Parathyroid adenoma (tissue), 2 donors: ENCODE data around the gene CACNB2.

Source experiments
- H2AFZ ChIP-seq: fragments of 300-600 bp; sonication (generic); one replicate; pipeline ENCODE4 v1.7.0; 2017; ENCODE audit warnings: antibody characterized with exemption, mild to moderate bottlenecking
- H3K27ac ChIP-seq: fragments of 300-600 bp; sonication (generic); one replicate; pipeline ENCODE4 v1.7.0; 2017
- H3K27me3 ChIP-seq: fragments of 300-600 bp; sonication (generic); one replicate; pipeline ENCODE4 v1.7.0; 2017; ENCODE audit warnings: low read length; ENCODE audit not compliant: control insufficient read depth, insufficient read depth
- H3K36me3 ChIP-seq: fragments of 300-600 bp; sonication (generic); one replicate; pipeline ENCODE4 v1.7.0; 2017; ENCODE audit warnings: low read length; ENCODE audit not compliant: control insufficient read depth, insufficient read depth
- H3K4me1 ChIP-seq: fragments of 300-600 bp; sonication (generic); one replicate; pipeline ENCODE4 v1.7.0; 2017; ENCODE audit warnings: control low read depth
- H3K4me2 ChIP-seq: fragments of 300-600 bp; sonication (generic); one replicate; pipeline ENCODE4 v1.7.0; 2017; ENCODE audit warnings: low read length
- H3K4me3 ChIP-seq: fragments of 300-600 bp; sonication (generic); one replicate; pipeline ENCODE4 v1.7.0; 2017; ENCODE audit warnings: low read depth, low read length
- H3K79me2 ChIP-seq: fragments of 300-600 bp; sonication (generic); one replicate; pipeline ENCODE4 v1.7.0; 2017; ENCODE audit warnings: control low read depth
- H3K9ac ChIP-seq: fragments of 300-600 bp; sonication (generic); one replicate; pipeline ENCODE4 v1.7.0; 2017; ENCODE audit warnings: mild to moderate bottlenecking
- H3K9me3 ChIP-seq: fragments of 300-600 bp; sonication (generic); one replicate; pipeline ENCODE4 v1.7.0; 2017; ENCODE audit warnings: low read length; ENCODE audit not compliant: control insufficient read depth
- TF ChIP-seq, protein P1 (sequence below): fragments of 300-600 bp; sonication (generic); IDR thresholded peaks from one replicate; pipeline ENCODE4 v1.7.0; 2017; ENCODE audit warnings: antibody characterized with exemption, mild to moderate bottlenecking
- donor health status: primary hyperparathyroidism.

CACNB2 gene

DNA sequence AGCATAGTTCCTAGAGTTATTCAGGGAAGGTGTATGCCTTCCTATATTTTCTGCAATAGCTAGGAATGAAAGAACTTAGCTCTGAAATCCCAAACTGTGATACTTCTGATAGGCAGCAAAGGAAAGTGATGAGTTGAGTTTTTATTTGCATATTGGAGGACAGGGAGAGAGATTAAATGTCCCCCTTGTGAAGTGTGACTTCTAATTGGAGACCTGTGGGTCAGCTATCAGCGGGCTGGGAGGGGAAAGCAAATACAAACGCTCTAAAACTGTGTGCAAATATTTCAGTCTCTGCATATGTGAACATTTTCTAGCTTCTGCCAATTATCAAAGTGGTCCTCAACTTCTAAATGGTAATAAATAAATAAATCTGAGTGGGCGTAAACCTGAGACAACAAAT, 203.3 kb downstream of the CACNB2 start:
- Histone ChIP-seq H2AFZ (no peak overlapping the region), H3K79me2 (no peaks in the 10 kb centered on the region), H3K36me3 (no peaks in the 10 kb centered on the region), H3K4me1 (no peaks in the 10 kb centered on the region), H3K27me3 (no peaks in the 10 kb centered on the region), H3K27ac (no peak overlapping the region), H3K4me3 (no peak overlapping the region), H3K9me3 (no peaks in the 10 kb centered on the region), H3K9ac (no peak overlapping the region), H3K4me2 (no peak overlapping the region)
- TF ChIP-seq, protein P1, sequence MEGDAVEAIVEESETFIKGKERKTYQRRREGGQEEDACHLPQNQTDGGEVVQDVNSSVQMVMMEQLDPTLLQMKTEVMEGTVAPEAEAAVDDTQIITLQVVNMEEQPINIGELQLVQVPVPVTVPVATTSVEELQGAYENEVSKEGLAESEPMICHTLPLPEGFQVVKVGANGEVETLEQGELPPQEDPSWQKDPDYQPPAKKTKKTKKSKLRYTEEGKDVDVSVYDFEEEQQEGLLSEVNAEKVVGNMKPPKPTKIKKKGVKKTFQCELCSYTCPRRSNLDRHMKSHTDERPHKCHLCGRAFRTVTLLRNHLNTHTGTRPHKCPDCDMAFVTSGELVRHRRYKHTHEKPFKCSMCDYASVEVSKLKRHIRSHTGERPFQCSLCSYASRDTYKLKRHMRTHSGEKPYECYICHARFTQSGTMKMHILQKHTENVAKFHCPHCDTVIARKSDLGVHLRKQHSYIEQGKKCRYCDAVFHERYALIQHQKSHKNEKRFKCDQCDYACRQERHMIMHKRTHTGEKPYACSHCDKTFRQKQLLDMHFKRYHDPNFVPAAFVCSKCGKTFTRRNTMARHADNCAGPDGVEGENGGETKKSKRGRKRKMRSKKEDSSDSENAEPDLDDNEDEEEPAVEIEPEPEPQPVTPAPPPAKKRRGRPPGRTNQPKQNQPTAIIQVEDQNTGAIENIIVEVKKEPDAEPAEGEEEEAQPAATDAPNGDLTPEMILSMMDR, result no peak

DNA sequence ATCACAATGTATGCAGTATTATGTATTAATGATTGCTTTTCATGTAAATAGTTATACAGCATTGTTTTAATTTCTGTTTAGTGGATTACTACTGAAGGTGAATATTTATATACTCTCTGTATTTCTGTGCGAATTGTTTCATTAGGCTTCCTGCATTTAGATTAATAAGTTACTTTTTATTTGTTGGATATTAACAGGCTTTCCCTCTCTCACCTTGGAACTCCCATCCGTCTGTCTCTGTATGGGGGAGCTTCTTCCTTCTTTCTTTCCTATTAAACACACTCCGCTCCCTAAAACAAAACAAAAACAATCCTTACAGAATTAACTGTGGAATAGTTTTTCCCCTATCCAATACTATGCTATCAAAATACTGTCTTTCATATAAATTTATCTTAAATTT, 205.1 kb downstream of the CACNB2 start:
- no peak overlapping the region for H3K27ac ChIP-seq
- H3K4me3 ChIP-seq, result no peak overlapping the region
- no peaks in the 10 kb centered on the region for H3K79me2 ChIP-seq
- no peaks in the 10 kb centered on the region for H3K9me3 ChIP-seq
- H3K4me2 ChIP-seq, result no peak overlapping the region
- H2AFZ ChIP-seq, result no peak overlapping the region
- no peaks in the 10 kb centered on the region for H3K27me3 ChIP-seq
- no peak overlapping the region for H3K9ac ChIP-seq
- H3K4me1 ChIP-seq, result no peaks in the 10 kb centered on the region
- no peaks in the 10 kb centered on the region for H3K36me3 ChIP-seq
- TF ChIP-seq, protein P1, result no peak

DNA sequence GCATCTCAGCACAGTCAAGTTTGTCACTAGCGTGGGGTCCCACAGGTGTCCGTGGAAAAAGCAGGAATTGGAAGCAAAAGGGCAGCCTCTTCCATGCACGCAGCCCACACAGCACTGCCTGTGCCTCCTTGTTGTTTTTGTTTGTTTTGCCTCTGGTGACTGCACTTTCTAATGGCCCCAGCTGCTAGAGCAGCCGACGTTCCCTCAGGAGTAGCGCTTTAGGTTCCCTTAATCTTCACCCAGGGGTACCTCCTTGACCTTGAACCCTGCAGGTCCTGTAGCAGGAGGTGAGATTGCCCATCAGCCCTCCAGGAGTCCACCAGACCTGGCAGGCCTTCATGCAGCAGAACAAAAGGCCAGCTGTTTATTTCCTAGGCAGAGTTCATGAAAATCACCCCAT, 210.1 kb downstream of the CACNB2 start:
- no peak overlapping the region for H3K27ac ChIP-seq
- H3K4me2 ChIP-seq, result no peak overlapping the region
- no peaks in the 10 kb centered on the region for H3K36me3 ChIP-seq
- no peaks in the 10 kb centered on the region for H3K79me2 ChIP-seq
- no peaks in the 10 kb centered on the region for H3K27me3 ChIP-seq
- H3K9ac ChIP-seq, result no peak overlapping the region
- H3K4me1 ChIP-seq, result no peaks in the 10 kb centered on the region
- no peak overlapping the region for H3K4me3 ChIP-seq
- TF ChIP-seq, protein P1, result no peak
- no peaks in the 10 kb centered on the region for H3K9me3 ChIP-seq
- no peak overlapping the region for H2AFZ ChIP-seq

DNA sequence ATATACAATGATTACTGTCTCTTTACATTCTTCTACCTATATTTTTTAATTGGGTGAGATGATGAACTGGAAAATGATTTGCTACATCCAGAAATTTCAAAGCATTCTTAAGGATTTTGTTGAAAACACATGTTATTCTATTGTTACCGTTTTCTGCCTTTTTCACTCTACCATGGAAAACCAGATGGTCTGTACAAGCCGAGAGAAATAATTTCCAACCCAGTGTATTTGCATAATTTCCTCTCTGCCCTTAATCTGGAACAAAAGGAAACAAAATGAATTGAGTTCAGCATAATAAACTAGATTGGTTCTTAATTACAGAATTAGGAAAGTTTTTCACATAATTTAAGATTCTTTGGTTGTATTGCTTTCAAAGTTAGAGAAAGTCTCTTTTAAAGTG, 211.2 kb downstream of the CACNB2 start:
- no peaks in the 10 kb centered on the region for H3K79me2 ChIP-seq
- TF ChIP-seq, protein P1, result no peak
- H3K9ac ChIP-seq, result no peak overlapping the region
- no peaks in the 10 kb centered on the region for H3K9me3 ChIP-seq
- no peaks in the 10 kb centered on the region for H3K36me3 ChIP-seq
- H3K4me3 ChIP-seq, result no peak overlapping the region
- no peaks in the 10 kb centered on the region for H3K4me1 ChIP-seq
- no peaks in the 10 kb centered on the region for H3K27me3 ChIP-seq
- no peak overlapping the region for H3K4me2 ChIP-seq
- no peak overlapping the region for H3K27ac ChIP-seq
- no peak overlapping the region for H2AFZ ChIP-seq

DNA sequence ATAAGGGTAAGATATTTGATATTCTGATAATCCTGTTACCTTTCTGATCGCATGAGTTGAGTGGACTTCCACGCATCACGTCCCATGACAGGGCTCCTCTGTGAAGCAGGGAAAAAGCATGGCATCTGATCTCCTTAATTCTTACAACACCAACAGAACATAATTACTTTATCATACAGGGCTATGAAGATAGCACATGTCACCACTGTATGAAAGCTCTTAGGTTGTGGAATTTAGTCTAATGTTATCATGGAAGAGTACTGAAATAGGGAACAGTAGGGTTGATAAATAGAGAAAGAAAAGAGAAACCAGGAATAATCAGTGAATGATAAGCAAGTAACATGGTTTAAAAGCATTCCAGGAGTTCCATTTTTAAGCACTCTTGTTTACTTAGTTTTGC, 212.0 kb downstream of the CACNB2 start:
- H3K27ac ChIP-seq, result no peak overlapping the region
- H3K4me3 ChIP-seq, result no peak overlapping the region
- H3K4me1 ChIP-seq, result no peaks in the 10 kb centered on the region
- no peaks in the 10 kb centered on the region for H3K36me3 ChIP-seq
- no peaks in the 10 kb centered on the region for H3K79me2 ChIP-seq
- H3K9ac ChIP-seq, result no peak overlapping the region
- H3K4me2 ChIP-seq, result no peak overlapping the region
- no peak overlapping the region for H2AFZ ChIP-seq
- H3K27me3 ChIP-seq, result no peaks in the 10 kb centered on the region
- TF ChIP-seq, protein P1, result no peak
- no peaks in the 10 kb centered on the region for H3K9me3 ChIP-seq
